Endothelial cell (in vitro differentiated cells): ENCODE data around the gene COL11A2. TPM values are rescaled to one million over a fixed set of nuclear protein-coding genes. Genes with fewer than 3 reads are reported as not detected.
A peak's percentile ranks its signal among the peaks of the same experiment; 100 is the strongest.

ENCODE experiments used
- DNase-seq: peaks from one replicate; pipeline ENCODE4 v3.0.0; 2021; ENCODE audit warnings: low spot score
- H3K27ac Mint-ChIP-seq: one replicate; pipeline ENCODE4 v1.8.0; 2021; ENCODE audit warnings: mixed read lengths, inconsistent platforms; ENCODE audit not compliant: unreplicated experiment
- H3K27me3 Mint-ChIP-seq: one replicate; pipeline ENCODE4 v1.8.0; 2021; ENCODE audit warnings: mild to moderate bottlenecking, moderate library complexity, mixed read lengths, inconsistent platforms; ENCODE audit not compliant: unreplicated experiment
- H3K36me3 Mint-ChIP-seq: one replicate; pipeline ENCODE4 v1.8.0; 2021; ENCODE audit warnings: mild to moderate bottlenecking, low read depth, mixed read lengths, inconsistent platforms; ENCODE audit not compliant: unreplicated experiment
- H3K4me1 Mint-ChIP-seq: one replicate; pipeline ENCODE4 v1.8.0; 2021; ENCODE audit warnings: mild to moderate bottlenecking, mixed read lengths, inconsistent platforms; ENCODE audit not compliant: unreplicated experiment
- H3K4me3 Mint-ChIP-seq: one replicate; pipeline ENCODE4 v1.8.0; 2021; ENCODE audit warnings: mild to moderate bottlenecking, mixed read lengths, inconsistent platforms; ENCODE audit not compliant: unreplicated experiment
- H3K9me3 Mint-ChIP-seq: one replicate; pipeline ENCODE4 v1.8.0; 2021; ENCODE audit warnings: mixed read lengths, inconsistent platforms; ENCODE audit not compliant: unreplicated experiment
- CTCF ChIP-seq: fragments of 200-600 bp; sonication (generic); IDR thresholded peaks from one replicate; pipeline ENCODE4 v1.5.0; 2021; ENCODE audit warnings: antibody characterized with exemption; ENCODE audit not compliant: unreplicated experiment
- total RNA-seq: library from RNA; stranded (reverse); fragmentation: NEBNext Ultra II Directional; extraction: Animal tissue kit (Norgen Biotek cat#: 25700); gene quantifications from one replicate; pipeline ENCODE4 v1.2.1, GENCODE V29; 2021; ENCODE audit not compliant: unreplicated experiment

COL11A2 gene
- total RNA-seq, 1 donor from 2014 or later: 127 TPM

- H3K4me1 Mint-ChIP-seq: no peaks in the 10 kb centered on the region
- no peak overlapping the region for H3K4me3 Mint-ChIP-seq
- no peaks in the 10 kb centered on the region for H3K9me3 Mint-ChIP-seq
- peaks cover 15% of the 10 kb centered on the region for H3K36me3 Mint-ChIP-seq
- H3K27me3 Mint-ChIP-seq: peaks cover 10% of the 10 kb centered on the region
- DNase-seq: no peak
- TF ChIP-seq CTCF: no peak
- H3K27ac Mint-ChIP-seq: no peak overlapping the region
Measured at GRCh38 chr6:33170176-33171015, 21.9 kb downstream of the COL11A2 start.

DNA sequence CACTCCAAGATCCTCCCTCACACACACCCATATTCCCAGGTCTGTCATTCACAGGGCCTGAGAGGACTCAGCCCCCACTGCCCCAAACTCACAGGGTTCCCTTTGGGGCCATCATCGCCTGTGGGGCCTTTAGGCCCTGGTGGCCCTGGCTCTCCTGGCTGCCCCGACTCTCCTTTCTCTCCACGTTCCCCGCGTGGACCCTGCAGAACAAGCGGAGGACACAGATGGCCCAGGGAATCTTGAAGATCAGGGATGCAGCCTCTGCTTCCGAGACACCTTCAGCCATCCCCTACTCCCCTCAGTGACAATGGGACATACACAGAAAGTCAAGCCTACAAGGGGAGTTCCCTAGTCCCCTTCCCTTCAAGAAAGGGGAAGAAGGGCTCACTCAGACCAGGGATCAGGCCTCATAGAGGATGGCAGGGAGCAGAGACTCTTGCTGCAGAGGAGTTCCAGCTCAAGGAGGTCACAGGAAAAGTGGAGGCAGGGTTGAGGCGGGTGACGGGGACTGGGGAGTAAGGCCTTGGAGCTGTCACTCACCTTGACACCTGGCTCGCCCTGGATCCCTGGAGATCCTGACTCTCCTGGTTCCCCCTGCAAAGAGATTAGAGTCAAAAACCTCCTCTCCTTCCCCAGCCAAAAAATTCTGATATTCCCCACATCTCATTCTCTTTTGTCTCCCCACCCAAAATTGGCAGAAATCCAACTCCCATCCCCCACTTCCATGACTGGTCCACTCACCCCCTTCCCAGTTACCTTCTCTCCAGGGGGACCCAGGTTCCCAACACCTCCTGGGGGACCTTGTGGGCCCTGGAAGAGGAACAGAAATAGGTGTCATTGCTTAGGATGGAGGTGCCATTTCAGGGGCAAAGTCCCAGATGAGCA lies 22.7 kb downstream of the COL11A2 start:
- TF ChIP-seq CTCF: no peak
- Mint-ChIP-seq H3K4me3 (no peak overlapping the region), H3K27me3 (peaks cover 9% of the 10 kb centered on the region), H3K4me1 (no peaks in the 10 kb centered on the region), H3K27ac (no peak overlapping the region), H3K36me3 (peaks cover 8% of the 10 kb centered on the region), H3K9me3 (no peaks in the 10 kb centered on the region)
- no peak for DNase-seq

GRCh38 chr6:33168639-33169038 lies 23.6 kb downstream of the COL11A2 start:
- Mint-ChIP-seq H3K27me3 (peaks cover 9% of the 10 kb centered on the region), H3K9me3 (no peaks in the 10 kb centered on the region), H3K4me3 (no peak overlapping the region), H3K36me3 (peaks cover 8% of the 10 kb centered on the region), H3K27ac (no peak overlapping the region), H3K4me1 (no peaks in the 10 kb centered on the region)
- DNase-seq: no peak
- TF ChIP-seq CTCF: no peak

- H3K4me1 Mint-ChIP-seq: no peaks in the 10 kb centered on the region
- H3K27me3 Mint-ChIP-seq: peaks cover 9% of the 10 kb centered on the region
- H3K4me3 Mint-ChIP-seq: peak overlapping the region; percentile 47
- TF ChIP-seq CTCF: no peak
- H3K9me3 Mint-ChIP-seq: no peaks in the 10 kb centered on the region
- DNase-seq: no peak
- H3K36me3 Mint-ChIP-seq: peaks cover 8% of the 10 kb centered on the region
- no peak overlapping the region for H3K27ac Mint-ChIP-seq
Measured at GRCh38 chr6:33168284-33168601, 24.0 kb downstream of the COL11A2 start.
